ENCODE measurements around the gene PPP4R2.

GRCh38 chr3:73029321-73029796 lies 32.7 kb downstream of the PPP4R2 start:
- no peak for TF ChIP-seq EZH2 (IDR thresholded peaks at IDR 0.05)
- no peak for TF ChIP-seq CTCF (IDR thresholded peaks at IDR 0.05)
- no peak for TF ChIP-seq EZH2phosphoT487 (IDR thresholded peaks at IDR 0.05)
